GM18502 (cell line): ENCODE measurements around the gene GFPT2.

Experiments used
- ATAC-seq: cut with Tn5 transposase; IDR thresholded peaks from one replicate; pipeline ENCODE4 v1.9.1; 2021; ENCODE audit warnings: mild to moderate bottlenecking; ENCODE audit not compliant: unreplicated experiment, poor library complexity

The GFPT2 gene

DNA sequence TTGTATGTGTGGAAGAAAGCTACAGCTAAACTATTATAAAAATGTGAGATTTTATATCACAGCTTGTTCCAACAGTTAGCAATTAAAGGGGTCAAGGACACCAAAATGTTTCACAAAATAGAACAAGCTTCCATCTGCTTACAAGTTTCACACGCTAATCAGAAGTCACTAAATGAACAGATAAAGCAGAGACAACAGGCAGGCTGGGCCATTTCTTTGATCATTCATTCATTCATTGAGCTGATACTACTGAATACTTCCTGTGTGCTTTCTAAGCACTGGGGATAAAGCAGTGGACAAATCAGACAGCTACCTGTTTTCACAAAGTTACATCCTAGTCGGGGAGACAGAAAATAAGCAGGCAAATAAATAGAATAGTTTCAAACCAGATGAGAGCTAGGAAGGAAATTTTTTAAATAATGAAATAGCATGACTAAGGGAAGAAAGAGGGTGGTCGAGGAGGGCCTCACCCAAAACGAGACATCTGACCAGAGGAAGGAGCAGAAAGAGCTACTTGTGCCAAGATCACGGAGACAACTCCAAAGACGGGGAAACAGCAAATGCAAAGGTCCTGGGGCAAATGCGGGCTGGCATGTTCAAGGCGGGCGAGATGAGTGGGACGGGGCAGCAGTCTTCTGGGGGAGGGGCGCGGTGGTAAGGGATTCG lies 62.4 kb downstream of the GFPT2 start:
- ATAC-seq = no peak

DNA sequence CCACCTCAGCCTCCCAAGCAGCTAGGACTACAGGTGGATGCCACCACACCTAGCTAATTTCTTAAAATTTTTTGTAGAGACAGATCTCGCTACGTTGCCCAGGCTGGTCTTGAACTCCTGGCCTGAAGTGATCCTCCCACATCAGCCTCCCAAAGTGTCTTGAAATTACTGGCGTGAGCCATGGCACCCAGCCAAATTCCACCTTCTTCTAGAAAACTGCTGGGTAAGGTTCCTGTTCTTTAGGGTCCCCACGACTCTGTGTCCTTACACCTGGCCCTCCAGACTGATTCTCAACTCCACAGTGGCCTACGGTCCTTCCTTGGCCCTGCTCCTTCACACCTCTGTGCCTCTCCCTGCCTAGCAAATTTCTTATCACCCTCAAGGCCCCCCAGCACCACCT lies 63.2 kb downstream of the GFPT2 start:
- no peak for ATAC-seq

- ATAC-seq = no peak
Observed at GRCh38 chr5:180289433-180289832, 63.7 kb downstream of the GFPT2 start.

- ATAC-seq = no peak
Observed at GRCh38 chr5:180287868-180288267, 65.3 kb downstream of the GFPT2 start.

DNA sequence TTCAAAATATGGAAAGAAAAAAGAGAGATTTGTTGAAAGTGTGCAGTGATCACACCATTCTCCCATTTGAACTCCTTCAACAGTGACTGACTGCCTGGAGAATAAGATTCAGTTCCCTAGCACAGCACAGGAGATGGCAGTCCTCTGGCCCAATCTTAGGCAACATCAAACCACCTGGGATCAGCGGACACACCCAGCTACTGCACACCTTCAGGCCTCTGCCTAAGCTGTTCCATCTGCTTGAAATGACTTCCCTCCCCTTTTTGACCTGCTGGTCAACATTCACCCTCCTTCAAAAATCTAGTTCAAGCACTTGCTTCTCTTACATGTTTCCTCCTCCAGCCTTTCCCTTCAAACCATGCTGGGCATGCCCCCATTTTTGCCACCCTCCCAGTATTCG lies 65.7 kb downstream of the GFPT2 start:
- no peak for ATAC-seq

GRCh38 chr5:180284149-180284548 lies 69.0 kb downstream of the GFPT2 start:
- no peak for ATAC-seq

DNA sequence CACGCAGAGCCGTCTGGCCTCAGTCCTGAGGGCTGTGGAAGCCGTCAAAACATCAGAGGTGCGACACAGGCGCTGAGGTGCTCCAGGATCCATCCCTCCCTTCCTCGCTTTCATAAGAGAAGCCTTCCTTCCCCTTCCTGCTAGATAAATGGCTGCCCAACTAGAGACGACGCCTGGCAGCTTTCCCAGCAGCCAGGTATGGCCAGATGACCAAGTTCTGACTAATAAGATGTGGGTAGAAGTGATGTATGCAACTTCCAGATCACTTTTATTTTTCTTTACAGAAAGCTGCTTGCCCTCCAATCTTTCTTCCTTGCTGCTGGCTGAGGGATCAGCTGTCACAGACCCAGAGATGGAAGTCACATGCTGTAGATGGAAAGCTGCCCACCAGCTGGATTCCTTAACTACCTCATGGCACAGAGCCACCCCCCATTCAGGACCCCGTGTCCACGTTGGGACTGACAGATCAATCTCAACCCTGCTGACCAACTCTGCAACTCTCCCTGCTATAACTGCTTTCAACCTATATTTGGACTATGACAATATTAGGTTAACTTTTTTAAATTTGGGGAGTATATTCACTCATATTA lies 70.0 kb downstream of the GFPT2 start:
- ATAC-seq = no peak

DNA sequence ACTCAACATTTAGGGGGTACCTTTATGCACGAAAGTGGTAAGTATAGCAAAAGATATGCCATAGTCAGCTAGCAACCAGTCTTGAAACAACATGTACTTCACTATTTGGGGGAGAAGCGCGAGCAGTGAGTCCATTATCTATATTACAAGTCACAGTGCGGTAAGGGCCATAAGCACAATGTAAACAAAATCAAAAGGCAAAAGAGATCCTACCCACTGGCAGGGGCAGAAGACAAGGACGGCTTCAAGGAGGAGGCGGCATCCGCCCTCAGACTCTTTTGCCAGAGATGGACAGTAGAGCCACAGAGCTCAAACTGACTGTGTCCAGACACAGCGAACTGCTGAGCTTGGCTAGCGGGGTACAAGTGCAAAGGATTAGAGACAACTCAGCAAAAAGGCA lies 70.9 kb downstream of the GFPT2 start:
- no peak for ATAC-seq

DNA sequence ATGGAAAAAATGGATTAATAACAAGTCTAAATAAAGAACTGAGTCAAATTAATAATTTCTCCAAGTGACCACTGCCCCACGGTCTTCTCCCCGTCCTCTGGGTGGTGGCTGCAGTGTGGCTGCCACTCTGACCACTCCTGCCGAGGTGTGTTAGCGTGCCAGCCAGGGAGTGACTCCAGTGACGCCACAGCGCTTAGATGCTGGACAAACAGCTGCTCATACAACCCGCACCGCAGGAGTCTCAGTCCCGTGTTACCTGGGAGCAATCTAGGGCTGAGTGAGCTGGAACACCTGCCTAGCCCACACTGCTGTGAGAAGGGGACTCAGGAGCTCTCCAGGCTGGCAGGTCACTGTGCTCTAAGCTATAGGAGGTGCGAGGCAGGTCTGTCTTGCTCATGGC lies 71.4 kb downstream of the GFPT2 start:
- ATAC-seq = no peak

DNA sequence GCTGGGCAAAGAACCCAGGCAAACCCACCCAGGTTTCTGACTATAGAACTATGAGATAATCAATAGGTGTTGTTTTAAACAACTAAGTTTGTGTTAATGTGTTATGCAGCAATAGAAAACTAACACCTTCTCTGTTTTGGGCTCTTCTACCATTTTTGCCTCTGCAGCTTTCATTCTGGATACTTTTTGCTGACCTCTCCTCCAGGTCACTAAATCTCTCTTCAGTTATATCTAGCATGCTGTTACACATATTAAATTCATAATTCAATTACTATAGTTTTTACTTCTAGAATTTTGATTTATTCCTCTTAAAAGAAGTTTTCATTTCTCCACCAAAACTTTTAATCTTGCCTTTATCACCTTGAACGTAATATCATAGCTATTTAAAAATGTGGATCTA lies 78.4 kb downstream of the GFPT2 start:
- ATAC-seq = no peak

- no peak for ATAC-seq
Observed at GRCh38 chr5:180271221-180271620, 81.9 kb downstream of the GFPT2 start.

DNA sequence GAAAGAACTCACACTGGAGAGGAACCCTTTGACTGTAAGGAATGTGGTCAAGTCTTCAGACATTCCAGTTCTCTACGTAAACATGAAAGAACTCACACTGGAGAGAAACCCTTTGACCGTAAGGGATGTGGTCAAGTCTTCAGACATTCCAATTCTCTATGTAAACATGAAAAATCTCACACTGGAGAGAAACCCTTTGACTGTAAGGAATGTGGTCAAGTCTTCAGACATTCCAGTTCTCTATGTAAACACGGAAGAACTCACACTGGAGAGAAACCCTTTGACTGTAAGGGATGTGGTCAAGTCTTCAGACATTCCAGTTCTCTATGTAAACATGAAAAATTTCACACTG lies 93.9 kb downstream of the GFPT2 start:
- ATAC-seq = no peak

DNA sequence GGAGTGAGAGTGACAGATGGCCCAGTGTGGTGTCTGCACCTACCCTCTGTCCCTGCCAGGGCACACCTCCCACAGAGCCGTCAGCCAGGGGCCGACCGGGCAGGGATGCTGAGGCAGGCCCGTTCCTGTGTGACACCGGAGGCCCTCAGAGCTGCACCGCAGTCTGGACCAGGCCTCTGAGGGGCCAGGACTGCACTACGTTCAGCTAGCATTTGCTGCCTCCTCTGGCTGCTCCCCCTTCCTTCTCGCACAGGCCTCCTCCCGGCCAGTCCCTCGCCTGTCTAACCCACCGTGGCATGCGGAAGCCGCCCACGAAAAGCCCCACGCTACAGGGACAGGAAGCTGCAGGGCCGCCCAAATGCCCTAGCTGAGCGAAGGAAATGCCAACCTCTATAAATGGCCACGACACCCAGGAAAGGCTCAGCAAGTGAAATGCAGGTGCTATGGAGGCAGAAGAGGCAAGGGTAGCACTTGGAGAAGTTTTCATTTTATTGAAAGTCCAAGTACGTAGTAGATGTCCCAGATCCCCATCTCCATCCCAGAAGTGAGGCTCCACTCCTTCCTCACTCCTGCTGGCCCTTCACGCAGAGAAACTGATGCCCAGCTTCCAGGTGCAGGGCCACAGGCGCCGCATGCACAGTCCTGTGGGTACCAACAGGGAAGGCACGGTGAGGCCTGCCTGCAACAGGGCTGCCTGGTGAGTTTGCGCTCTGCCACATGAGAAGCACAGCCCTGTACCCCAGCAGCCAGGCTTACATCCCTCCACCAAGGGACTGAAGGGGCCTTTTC lies 99.9 kb downstream of the GFPT2 start:
- ATAC-seq = no peak

GRCh38 chr5:180251887-180252286 lies 101.2 kb downstream of the GFPT2 start:
- ATAC-seq = no peak

- no peak for ATAC-seq
Observed at GRCh38 chr5:180251141-180251540, 102.0 kb downstream of the GFPT2 start.
